ENCODE measurements around the gene MYZAP.

The MYZAP gene

GRCh38 chr15:57685306-57686095, 93.8 kb downstream of the MYZAP start:
- no peak overlapping the region for H2BK120ac ChIP-seq (ENCODE audit: low read depth, low read length)
- no peaks in the 10 kb centered on the region for H3K9me3 ChIP-seq (ENCODE audit: control insufficient read depth, low read length)
- no peak overlapping the region for H2BK5ac ChIP-seq (ENCODE audit: low read depth, low read length, poor library complexity, severe bottlenecking)
- no peak overlapping the region for H3K23ac ChIP-seq (ENCODE audit: low read length in 2 of 2)
- peak overlapping the region; percentile 13 for H3K9ac ChIP-seq (ENCODE audit: low read length)
- H3K4me3 ChIP-seq (ENCODE audit: insufficient read depth in 1 of 2, low read depth in 1 of 2, low read length in 2 of 2), result peak overlapping the region in 1 of 2 experiments; percentile 7
- no peak overlapping the region for H4K8ac ChIP-seq (ENCODE audit: low read length)
- H3K4ac ChIP-seq (ENCODE audit: low read depth in 1 of 2, low read length in 2 of 2), result no peak overlapping the region
- no peak overlapping the region for H2BK12ac ChIP-seq (ENCODE audit: low read length in 2 of 2)
- H3K27ac ChIP-seq (ENCODE audit: low read length, poor library complexity, severe bottlenecking), result no peak overlapping the region
- DNase-seq, result no peak
- H4K91ac ChIP-seq (ENCODE audit: low read length), result no peak overlapping the region
- H3K4me2 ChIP-seq (ENCODE audit: low read length, poor library complexity, severe bottlenecking), result no peak overlapping the region
- H3K27me3 ChIP-seq (ENCODE audit: control insufficient read depth in 1 of 2, insufficient read depth in 1 of 2, low read length in 2 of 2), result no peaks in the 10 kb centered on the region
- no peaks in the 10 kb centered on the region for H3K4me1 ChIP-seq (ENCODE audit: control insufficient read depth, insufficient read depth, low read depth, low read length)
- no peak overlapping the region for H3K18ac ChIP-seq (ENCODE audit: low read depth in 1 of 2, low read length in 2 of 2)
- H2AFZ ChIP-seq (ENCODE audit: low read depth, low read length), result no peak overlapping the region
- no peak overlapping the region for H2AK5ac ChIP-seq (ENCODE audit: low read length, severe bottlenecking)
- no peaks in the 10 kb centered on the region for H3K36me3 ChIP-seq (ENCODE audit: control insufficient read depth in 1 of 2, insufficient read depth in 2 of 2, low read depth in 1 of 2, low read length in 2 of 2)
- no peak overlapping the region for H3K14ac ChIP-seq (ENCODE audit: low read length in 2 of 2)
- 76% methylated on average over 6 of the region's 7 CpGs for WGBS
- no peak overlapping the region for H2BK15ac ChIP-seq (ENCODE audit: low read depth, poor library complexity, severe bottlenecking)
- no peaks in the 10 kb centered on the region for H3K79me1 ChIP-seq (replicated peaks; ENCODE audit: low read length, poor library complexity, severe bottlenecking)

- no peaks in the 10 kb centered on the region for H3K4me1 ChIP-seq (ENCODE audit: control insufficient read depth, insufficient read depth, low read depth, low read length)
- DNase-seq, result no peak
- no peak overlapping the region for H3K23ac ChIP-seq (ENCODE audit: low read length in 2 of 2)
- no peak overlapping the region for H3K27ac ChIP-seq (ENCODE audit: low read length, poor library complexity, severe bottlenecking)
- no peak overlapping the region for H3K18ac ChIP-seq (ENCODE audit: low read depth in 1 of 2, low read length in 2 of 2)
- H2AK5ac ChIP-seq (ENCODE audit: low read length, severe bottlenecking), result no peak overlapping the region
- H4K8ac ChIP-seq (ENCODE audit: low read length), result no peak overlapping the region
- H3K36me3 ChIP-seq (ENCODE audit: control insufficient read depth in 1 of 2, insufficient read depth in 2 of 2, low read depth in 1 of 2, low read length in 2 of 2), result no peaks in the 10 kb centered on the region
- H2BK15ac ChIP-seq (ENCODE audit: low read depth, poor library complexity, severe bottlenecking), result no peak overlapping the region
- 84% methylated on average over 4 of the region's 4 CpGs for WGBS
- H2BK5ac ChIP-seq (ENCODE audit: low read depth, low read length, poor library complexity, severe bottlenecking), result no peak overlapping the region
- H3K4ac ChIP-seq (ENCODE audit: low read depth in 1 of 2, low read length in 2 of 2), result no peak overlapping the region
- H4K91ac ChIP-seq (ENCODE audit: low read length), result no peak overlapping the region
- H3K9ac ChIP-seq (ENCODE audit: low read length), result peak overlapping the region; percentile 13
- H2BK120ac ChIP-seq (ENCODE audit: low read depth, low read length), result no peak overlapping the region
- no peak overlapping the region for H2AFZ ChIP-seq (ENCODE audit: low read depth, low read length)
- no peaks in the 10 kb centered on the region for H3K9me3 ChIP-seq (ENCODE audit: control insufficient read depth, low read length)
- no peak overlapping the region for H2BK12ac ChIP-seq (ENCODE audit: low read length in 2 of 2)
- H3K4me3 ChIP-seq (ENCODE audit: insufficient read depth in 1 of 2, low read depth in 1 of 2, low read length in 2 of 2), result peak overlapping the region in 1 of 2 experiments; percentile 7
- H3K79me1 ChIP-seq (replicated peaks; ENCODE audit: low read length, poor library complexity, severe bottlenecking), result no peaks in the 10 kb centered on the region
- no peak overlapping the region for H3K14ac ChIP-seq (ENCODE audit: low read length in 2 of 2)
- H3K4me2 ChIP-seq (ENCODE audit: low read length, poor library complexity, severe bottlenecking), result no peak overlapping the region
- H3K27me3 ChIP-seq (ENCODE audit: control insufficient read depth in 1 of 2, insufficient read depth in 1 of 2, low read length in 2 of 2), result no peaks in the 10 kb centered on the region
Measured at GRCh38 chr15:57686657-57687056, 95.0 kb downstream of the MYZAP start.

GRCh38 chr15:57690341-57690966, 98.8 kb downstream of the MYZAP start:
- Histone ChIP-seq H3K9ac (ENCODE audit: low read length) (no peak overlapping the region), H2BK12ac (ENCODE audit: low read length in 2 of 2) (no peak overlapping the region), H2AK5ac (ENCODE audit: low read length, severe bottlenecking) (no peak overlapping the region), H2BK15ac (ENCODE audit: low read depth, poor library complexity, severe bottlenecking) (no peak overlapping the region), H3K4ac (ENCODE audit: low read depth in 1 of 2, low read length in 2 of 2) (no peak overlapping the region), H3K79me1 (replicated peaks; ENCODE audit: low read length, poor library complexity, severe bottlenecking) (no peaks in the 10 kb centered on the region), H3K27ac (ENCODE audit: low read length, poor library complexity, severe bottlenecking) (no peak overlapping the region), H2BK5ac (ENCODE audit: low read depth, low read length, poor library complexity, severe bottlenecking) (no peak overlapping the region), H3K4me2 (ENCODE audit: low read length, poor library complexity, severe bottlenecking) (no peak overlapping the region), H3K36me3 (ENCODE audit: control insufficient read depth in 1 of 2, insufficient read depth in 2 of 2, low read depth in 1 of 2, low read length in 2 of 2) (no peaks in the 10 kb centered on the region), H3K27me3 (ENCODE audit: control insufficient read depth in 1 of 2, insufficient read depth in 1 of 2, low read length in 2 of 2) (no peaks in the 10 kb centered on the region), H3K4me1 (ENCODE audit: control insufficient read depth, insufficient read depth, low read depth, low read length) (no peaks in the 10 kb centered on the region), H2AFZ (ENCODE audit: low read depth, low read length) (no peak overlapping the region), H4K91ac (ENCODE audit: low read length) (no peak overlapping the region), H3K18ac (ENCODE audit: low read depth in 1 of 2, low read length in 2 of 2) (no peak overlapping the region), H3K9me3 (ENCODE audit: control insufficient read depth, low read length) (no peaks in the 10 kb centered on the region), H3K23ac (ENCODE audit: low read length in 2 of 2) (no peak overlapping the region), H3K14ac (ENCODE audit: low read length in 2 of 2) (no peak overlapping the region), H4K8ac (ENCODE audit: low read length) (no peak overlapping the region), H3K4me3 (ENCODE audit: insufficient read depth in 1 of 2, low read depth in 1 of 2, low read length in 2 of 2) (no peak overlapping the region), H2BK120ac (ENCODE audit: low read depth, low read length) (no peak overlapping the region)
- 90% methylated on average over 6 of the region's 6 CpGs for WGBS
- no peak for DNase-seq

GRCh38 chr15:57691082-57691481, 99.4 kb downstream of the MYZAP start:
- no peak overlapping the region for H4K8ac ChIP-seq (ENCODE audit: low read length)
- H3K4me1 ChIP-seq (ENCODE audit: control insufficient read depth, insufficient read depth, low read depth, low read length), result no peaks in the 10 kb centered on the region
- no peak overlapping the region for H2BK120ac ChIP-seq (ENCODE audit: low read depth, low read length)
- no peak overlapping the region for H3K9ac ChIP-seq (ENCODE audit: low read length)
- H3K9me3 ChIP-seq (ENCODE audit: control insufficient read depth, low read length), result no peaks in the 10 kb centered on the region
- H2BK5ac ChIP-seq (ENCODE audit: low read depth, low read length, poor library complexity, severe bottlenecking), result no peak overlapping the region
- H3K27ac ChIP-seq (ENCODE audit: low read length, poor library complexity, severe bottlenecking), result no peak overlapping the region
- no peak for DNase-seq
- no peak overlapping the region for H3K14ac ChIP-seq (ENCODE audit: low read length in 2 of 2)
- no peak overlapping the region for H3K23ac ChIP-seq (ENCODE audit: low read length in 2 of 2)
- H2BK15ac ChIP-seq (ENCODE audit: low read depth, poor library complexity, severe bottlenecking), result no peak overlapping the region
- no peak overlapping the region for H3K4me3 ChIP-seq (ENCODE audit: insufficient read depth in 1 of 2, low read depth in 1 of 2, low read length in 2 of 2)
- H3K36me3 ChIP-seq (ENCODE audit: control insufficient read depth in 1 of 2, insufficient read depth in 2 of 2, low read depth in 1 of 2, low read length in 2 of 2), result no peaks in the 10 kb centered on the region
- H4K91ac ChIP-seq (ENCODE audit: low read length), result no peak overlapping the region
- H2AK5ac ChIP-seq (ENCODE audit: low read length, severe bottlenecking), result no peak overlapping the region
- WGBS, result 43% methylated on average over 1 of the region's 1 CpG
- H3K4me2 ChIP-seq (ENCODE audit: low read length, poor library complexity, severe bottlenecking), result no peak overlapping the region
- no peak overlapping the region for H2AFZ ChIP-seq (ENCODE audit: low read depth, low read length)
- H3K27me3 ChIP-seq (ENCODE audit: control insufficient read depth in 1 of 2, insufficient read depth in 1 of 2, low read length in 2 of 2), result no peaks in the 10 kb centered on the region
- H3K4ac ChIP-seq (ENCODE audit: low read depth in 1 of 2, low read length in 2 of 2), result no peak overlapping the region
- no peak overlapping the region for H2BK12ac ChIP-seq (ENCODE audit: low read length in 2 of 2)
- no peaks in the 10 kb centered on the region for H3K79me1 ChIP-seq (replicated peaks; ENCODE audit: low read length, poor library complexity, severe bottlenecking)
- H3K18ac ChIP-seq (ENCODE audit: low read depth in 1 of 2, low read length in 2 of 2), result no peak overlapping the region

All from mesenchymal stem cell (in vitro differentiated cells and primary cell).